Fibroblast of pulmonary artery (primary cell): ENCODE data around the gene SOX10.

Experiments
- DNase-seq: peaks from one replicate; pipeline ENCODE4 v3.0.0-alpha.2; 2010; ENCODE audit warnings: low read depth
- H3K4me3 ChIP-seq: replicated peaks from 2 replicates; pipeline ENCODE4 v1.5.1; 2011; ENCODE audit warnings: low read depth, mild to moderate bottlenecking, control low read depth, low read length, moderate library complexity
- CTCF ChIP-seq: IDR thresholded peaks from 2 replicates; pipeline ENCODE4 v1.5.1; 2011; ENCODE audit warnings: mild to moderate bottlenecking, control low read depth, low read length, inconsistent platforms; ENCODE audit errors: missing control alignments

Gene SOX10

GRCh38 chr22:37943136-37943824 lies 41.1 kb downstream of the SOX10 start:
- DNase-seq, result no peak
- no peak for TF ChIP-seq CTCF

GRCh38 chr22:37942133-37942532 lies 42.2 kb downstream of the SOX10 start:
- DNase-seq, result no peak
- no peak for TF ChIP-seq CTCF

More at GRCh38 chr22:37943136-37943824, 41.1 kb downstream of the SOX10 start:
- H3K4me3 ChIP-seq, result no peak overlapping the region

GRCh38 chr22:37940698-37941376 lies 43.5 kb downstream of the SOX10 start:
- no peak overlapping the region for H3K4me3 ChIP-seq
- DNase-seq, result peak; percentile 16

More at GRCh38 chr22:37942133-37942532, 42.2 kb downstream of the SOX10 start:
- no peak overlapping the region for H3K4me3 ChIP-seq

GRCh38 chr22:37933711-37934376 lies 50.5 kb downstream of the SOX10 start:
- DNase-seq, result peak; percentile 90
- TF ChIP-seq CTCF, result peak; percentile 94
- no peak overlapping the region for H3K4me3 ChIP-seq

More at GRCh38 chr22:37940698-37941376, 43.5 kb downstream of the SOX10 start:
- TF ChIP-seq CTCF, result no peak

GRCh38 chr22:37932821-37933578 lies 51.4 kb downstream of the SOX10 start:
- no peak for DNase-seq
- TF ChIP-seq CTCF, result no peak
- H3K4me3 ChIP-seq, result no peak overlapping the region

- no peak for TF ChIP-seq CTCF
- H3K4me3 ChIP-seq, result no peak overlapping the region
- no peak for DNase-seq
These were observed 52.0 kb downstream of the SOX10 start for GRCh38 chr22:37932401-37932800.
